ENCODE data around the gene COLEC12. TPM values are rescaled to one million over a fixed set of nuclear protein-coding genes. Genes with fewer than 3 reads are reported as not detected.

Gene COLEC12
- total RNA-seq, 1 experiment from 2014 or later: not detected

- H3K27me3 Mint-ChIP-seq (ENCODE audit: unreplicated experiment): peaks cover 93% of the 10 kb centered on the region
- CTCF ChIA-PET: no interaction called here
- H3K4me1 Mint-ChIP-seq (ENCODE audit: low read depth, unreplicated experiment): no peaks in the 10 kb centered on the region
- no peaks in the 10 kb centered on the region for H3K9me3 Mint-ChIP-seq (ENCODE audit: low read depth, unreplicated experiment)
- intact Hi-C loops (cut with micrococcal nuclease; ENCODE audit: unreplicated experiment): no loop called here
- no peaks in the 10 kb centered on the region for H3K36me3 Mint-ChIP-seq (ENCODE audit: insufficient read depth, unreplicated experiment)
- H3K27ac Mint-ChIP-seq (ENCODE audit: unreplicated experiment): no peak overlapping the region
- no peak for DNase-seq
- TF ChIP-seq, protein P1, sequence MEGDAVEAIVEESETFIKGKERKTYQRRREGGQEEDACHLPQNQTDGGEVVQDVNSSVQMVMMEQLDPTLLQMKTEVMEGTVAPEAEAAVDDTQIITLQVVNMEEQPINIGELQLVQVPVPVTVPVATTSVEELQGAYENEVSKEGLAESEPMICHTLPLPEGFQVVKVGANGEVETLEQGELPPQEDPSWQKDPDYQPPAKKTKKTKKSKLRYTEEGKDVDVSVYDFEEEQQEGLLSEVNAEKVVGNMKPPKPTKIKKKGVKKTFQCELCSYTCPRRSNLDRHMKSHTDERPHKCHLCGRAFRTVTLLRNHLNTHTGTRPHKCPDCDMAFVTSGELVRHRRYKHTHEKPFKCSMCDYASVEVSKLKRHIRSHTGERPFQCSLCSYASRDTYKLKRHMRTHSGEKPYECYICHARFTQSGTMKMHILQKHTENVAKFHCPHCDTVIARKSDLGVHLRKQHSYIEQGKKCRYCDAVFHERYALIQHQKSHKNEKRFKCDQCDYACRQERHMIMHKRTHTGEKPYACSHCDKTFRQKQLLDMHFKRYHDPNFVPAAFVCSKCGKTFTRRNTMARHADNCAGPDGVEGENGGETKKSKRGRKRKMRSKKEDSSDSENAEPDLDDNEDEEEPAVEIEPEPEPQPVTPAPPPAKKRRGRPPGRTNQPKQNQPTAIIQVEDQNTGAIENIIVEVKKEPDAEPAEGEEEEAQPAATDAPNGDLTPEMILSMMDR (IDR thresholded peaks at IDR 0.05; ENCODE audit: unreplicated experiment): no peak
- no TSS peak for BruUV-seq (replicated peaks)
- no peak overlapping the region for H3K4me3 Mint-ChIP-seq (ENCODE audit: low read depth, unreplicated experiment)
Measured at GRCh38 chr18:394987-395362, 105.5 kb downstream of the COLEC12 start.

GRCh38 chr18:394262-394986 is 106.1 kb downstream of the COLEC12 start:
- BruUV-seq (replicated peaks): no TSS peak
- intact Hi-C loops (cut with micrococcal nuclease; ENCODE audit: unreplicated experiment): no loop called here
- CTCF ChIA-PET: no interaction called here
- DNase-seq: no peak
- H3K27me3 Mint-ChIP-seq (ENCODE audit: unreplicated experiment): peaks cover 93% of the 10 kb centered on the region
- no peak overlapping the region for H3K4me3 Mint-ChIP-seq (ENCODE audit: low read depth, unreplicated experiment)
- H3K27ac Mint-ChIP-seq (ENCODE audit: unreplicated experiment): no peak overlapping the region
- H3K36me3 Mint-ChIP-seq (ENCODE audit: insufficient read depth, unreplicated experiment): no peaks in the 10 kb centered on the region
- TF ChIP-seq, protein P1 (IDR thresholded peaks at IDR 0.05; ENCODE audit: unreplicated experiment): no peak
- no peaks in the 10 kb centered on the region for H3K9me3 Mint-ChIP-seq (ENCODE audit: low read depth, unreplicated experiment)
- H3K4me1 Mint-ChIP-seq (ENCODE audit: low read depth, unreplicated experiment): no peaks in the 10 kb centered on the region

GRCh38 chr18:393574-393957 is 106.9 kb downstream of the COLEC12 start:
- TF ChIP-seq, protein P1 (IDR thresholded peaks at IDR 0.05; ENCODE audit: unreplicated experiment): no peak
- DNase-seq: no peak
- CTCF ChIA-PET: no interaction called here
- Mint-ChIP-seq H3K9me3 (ENCODE audit: low read depth, unreplicated experiment) (no peaks in the 10 kb centered on the region), H3K36me3 (ENCODE audit: insufficient read depth, unreplicated experiment) (no peaks in the 10 kb centered on the region), H3K4me1 (ENCODE audit: low read depth, unreplicated experiment) (no peaks in the 10 kb centered on the region), H3K27ac (ENCODE audit: unreplicated experiment) (no peak overlapping the region), H3K27me3 (ENCODE audit: unreplicated experiment) (peaks cover 92% of the 10 kb centered on the region), H3K4me3 (ENCODE audit: low read depth, unreplicated experiment) (no peak overlapping the region)
- no TSS peak for BruUV-seq (replicated peaks)
- intact Hi-C loops (cut with micrococcal nuclease; ENCODE audit: unreplicated experiment): no loop called here

GRCh38 chr18:392928-393573 is 107.5 kb downstream of the COLEC12 start:
- H3K9me3 Mint-ChIP-seq (ENCODE audit: low read depth, unreplicated experiment): no peaks in the 10 kb centered on the region
- no peaks in the 10 kb centered on the region for H3K4me1 Mint-ChIP-seq (ENCODE audit: low read depth, unreplicated experiment)
- no peaks in the 10 kb centered on the region for H3K36me3 Mint-ChIP-seq (ENCODE audit: insufficient read depth, unreplicated experiment)
- intact Hi-C loops (cut with micrococcal nuclease; ENCODE audit: unreplicated experiment): no loop called here
- peaks cover 87% of the 10 kb centered on the region for H3K27me3 Mint-ChIP-seq (ENCODE audit: unreplicated experiment)
- no peak overlapping the region for H3K4me3 Mint-ChIP-seq (ENCODE audit: low read depth, unreplicated experiment)
- CTCF ChIA-PET: interaction anchor here (1.1 kb wide), 1 partner anchor 15 kb away, joined by 5 read pairs; no protein-coding TSS in a partner anchor
- DNase-seq: no peak
- BruUV-seq (replicated peaks): no TSS peak
- TF ChIP-seq, protein P1 (IDR thresholded peaks at IDR 0.05; ENCODE audit: unreplicated experiment): no peak
- no peak overlapping the region for H3K27ac Mint-ChIP-seq (ENCODE audit: unreplicated experiment)

Measured in Calu3 (cell line).